ENCODE data around the gene TOM1L1. TPM values are rescaled to one million over a fixed set of nuclear protein-coding genes. Genes with fewer than 3 reads are reported as not detected.

The TOM1L1 gene
- total RNA-seq, 3 donors from 2014 or later (not counting 1 experiment from before 2014, with no cell fraction given): not detected

GRCh38 chr17:54977744-54978143 is 77.1 kb downstream of the TOM1L1 start:
- H3K4me3 ChIP-seq (ENCODE audit: low read length): no peak overlapping the region
- no peaks in the 10 kb centered on the region for H3K27me3 ChIP-seq (ENCODE audit: control insufficient read depth, insufficient read depth, low read length)
- H3K36me3 ChIP-seq (ENCODE audit: control insufficient read depth, insufficient read depth, low read length): no peaks in the 10 kb centered on the region
- intact Hi-C loops (cut with micrococcal nuclease): no loop called here
- Mint-ChIP-seq H3K4me1 (no peaks in the 10 kb centered on the region), H3K27me3 (ENCODE audit: low read depth in 2 of 2) (no peaks in the 10 kb centered on the region), H3K36me3 (no peaks in the 10 kb centered on the region), H3K9me3 (no peaks in the 10 kb centered on the region), H3K4me3 (no peak overlapping the region), H3K27ac (no peak overlapping the region)
- H3K27ac ChIP-seq (ENCODE audit: low read length): no peak overlapping the region
- no peak for ATAC-seq
- no peaks in the 10 kb centered on the region for H3K4me1 ChIP-seq (ENCODE audit: control insufficient read depth, insufficient read depth, low read length)
- TF ChIP-seq, protein P1, sequence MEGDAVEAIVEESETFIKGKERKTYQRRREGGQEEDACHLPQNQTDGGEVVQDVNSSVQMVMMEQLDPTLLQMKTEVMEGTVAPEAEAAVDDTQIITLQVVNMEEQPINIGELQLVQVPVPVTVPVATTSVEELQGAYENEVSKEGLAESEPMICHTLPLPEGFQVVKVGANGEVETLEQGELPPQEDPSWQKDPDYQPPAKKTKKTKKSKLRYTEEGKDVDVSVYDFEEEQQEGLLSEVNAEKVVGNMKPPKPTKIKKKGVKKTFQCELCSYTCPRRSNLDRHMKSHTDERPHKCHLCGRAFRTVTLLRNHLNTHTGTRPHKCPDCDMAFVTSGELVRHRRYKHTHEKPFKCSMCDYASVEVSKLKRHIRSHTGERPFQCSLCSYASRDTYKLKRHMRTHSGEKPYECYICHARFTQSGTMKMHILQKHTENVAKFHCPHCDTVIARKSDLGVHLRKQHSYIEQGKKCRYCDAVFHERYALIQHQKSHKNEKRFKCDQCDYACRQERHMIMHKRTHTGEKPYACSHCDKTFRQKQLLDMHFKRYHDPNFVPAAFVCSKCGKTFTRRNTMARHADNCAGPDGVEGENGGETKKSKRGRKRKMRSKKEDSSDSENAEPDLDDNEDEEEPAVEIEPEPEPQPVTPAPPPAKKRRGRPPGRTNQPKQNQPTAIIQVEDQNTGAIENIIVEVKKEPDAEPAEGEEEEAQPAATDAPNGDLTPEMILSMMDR (IDR thresholded peaks at IDR 0.05): no peak
- WGBS (ENCODE audit: insufficient coverage): 100% methylated on average over 2 of the region's 2 CpGs
- no peak for DNase-seq
- peaks cover 8% of the 10 kb centered on the region for H3K9me3 ChIP-seq (ENCODE audit: control insufficient read depth, insufficient read depth, low read length)

GRCh38 chr17:54979657-54980056 is 79.0 kb downstream of the TOM1L1 start:
- H3K4me1 Mint-ChIP-seq: no peaks in the 10 kb centered on the region
- Histone ChIP-seq H3K36me3 (ENCODE audit: control insufficient read depth, insufficient read depth, low read length) (no peaks in the 10 kb centered on the region), H3K27me3 (ENCODE audit: control insufficient read depth, insufficient read depth, low read length) (no peaks in the 10 kb centered on the region), H3K9me3 (ENCODE audit: control insufficient read depth, insufficient read depth, low read length) (peaks cover 8% of the 10 kb centered on the region), H3K4me3 (ENCODE audit: low read length) (no peak overlapping the region), H3K27ac (ENCODE audit: low read length) (no peak overlapping the region), H3K4me1 (ENCODE audit: control insufficient read depth, insufficient read depth, low read length) (no peaks in the 10 kb centered on the region)
- DNase-seq (no peak), ATAC-seq (no peak)
- TF ChIP-seq, protein P1 (IDR thresholded peaks at IDR 0.05): no peak
- intact Hi-C loops (cut with micrococcal nuclease): no loop called here
- no peak overlapping the region for H3K4me3 Mint-ChIP-seq
- H3K36me3 Mint-ChIP-seq: no peaks in the 10 kb centered on the region
- H3K27me3 Mint-ChIP-seq (ENCODE audit: low read depth in 2 of 2): no peaks in the 10 kb centered on the region
- no peaks in the 10 kb centered on the region for H3K9me3 Mint-ChIP-seq
- H3K27ac Mint-ChIP-seq: peak overlapping the region in 1 of 2 donors; percentile 32

DNA sequence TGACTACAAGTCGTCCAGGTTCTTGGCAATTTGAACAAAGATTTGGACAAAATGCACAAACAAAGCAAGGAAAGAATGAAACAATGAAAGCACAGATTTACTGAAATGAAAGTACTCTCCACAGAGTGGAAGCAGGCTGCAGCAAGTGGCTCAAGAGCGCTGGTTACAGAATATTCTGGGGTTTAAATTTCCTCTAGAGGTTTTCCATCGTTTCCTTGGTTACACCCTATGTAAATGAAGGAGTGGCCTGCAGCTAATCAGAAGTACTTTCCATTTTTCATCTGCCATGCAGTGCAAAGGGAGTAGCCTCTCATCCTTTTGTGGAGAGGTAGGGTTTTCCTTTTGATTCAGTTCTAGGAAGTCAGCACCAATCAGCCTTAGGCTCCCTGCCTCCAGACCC is 79.7 kb downstream of the TOM1L1 start:
- H3K4me1 Mint-ChIP-seq: no peaks in the 10 kb centered on the region
- no peak overlapping the region for H3K4me3 Mint-ChIP-seq
- intact Hi-C loops (cut with micrococcal nuclease): no loop called here
- no peaks in the 10 kb centered on the region for H3K36me3 ChIP-seq (ENCODE audit: control insufficient read depth, insufficient read depth, low read length)
- TF ChIP-seq, protein P1 (IDR thresholded peaks at IDR 0.05): no peak
- ATAC-seq: no peak
- no peak for DNase-seq
- no peaks in the 10 kb centered on the region for H3K27me3 ChIP-seq (ENCODE audit: control insufficient read depth, insufficient read depth, low read length)
- no peak overlapping the region for H3K27ac Mint-ChIP-seq
- H3K9me3 ChIP-seq (ENCODE audit: control insufficient read depth, insufficient read depth, low read length): peaks cover 8% of the 10 kb centered on the region
- no peak overlapping the region for H3K4me3 ChIP-seq (ENCODE audit: low read length)
- no peaks in the 10 kb centered on the region for H3K36me3 Mint-ChIP-seq
- no peaks in the 10 kb centered on the region for H3K9me3 Mint-ChIP-seq
- 91% methylated on average over 3 of the region's 3 CpGs for WGBS (ENCODE audit: insufficient coverage)
- no peaks in the 10 kb centered on the region for H3K27me3 Mint-ChIP-seq (ENCODE audit: low read depth in 2 of 2)
- no peaks in the 10 kb centered on the region for H3K4me1 ChIP-seq (ENCODE audit: control insufficient read depth, insufficient read depth, low read length)
- H3K27ac ChIP-seq (ENCODE audit: low read length): no peak overlapping the region

GRCh38 chr17:54982399-54982798 is 81.7 kb downstream of the TOM1L1 start:
- Mint-ChIP-seq H3K4me1 (no peaks in the 10 kb centered on the region), H3K27ac (no peak overlapping the region), H3K36me3 (no peaks in the 10 kb centered on the region), H3K27me3 (ENCODE audit: low read depth in 2 of 2) (no peaks in the 10 kb centered on the region), H3K9me3 (no peaks in the 10 kb centered on the region), H3K4me3 (no peak overlapping the region)
- Histone ChIP-seq H3K27ac (ENCODE audit: low read length) (no peak overlapping the region), H3K27me3 (ENCODE audit: control insufficient read depth, insufficient read depth, low read length) (no peaks in the 10 kb centered on the region), H3K9me3 (ENCODE audit: control insufficient read depth, insufficient read depth, low read length) (peaks cover 8% of the 10 kb centered on the region), H3K4me1 (ENCODE audit: control insufficient read depth, insufficient read depth, low read length) (no peaks in the 10 kb centered on the region), H3K36me3 (ENCODE audit: control insufficient read depth, insufficient read depth, low read length) (no peaks in the 10 kb centered on the region), H3K4me3 (ENCODE audit: low read length) (no peak overlapping the region)
- TF ChIP-seq, protein P1 (IDR thresholded peaks at IDR 0.05): no peak
- ATAC-seq (no peak), DNase-seq (no peak)
- intact Hi-C loops (cut with micrococcal nuclease): no loop called here
